VCaP (cell line): ENCODE results near the gene IREB2.

Experiments used
- H3K27ac ChIP-seq: fragments of 450-650 bp; 2 replicates; pipeline ENCODE4 v1.5.1; 2017
- TF ChIP-seq, protein P1 (sequence below): fragments of 450-650 bp; conservative IDR thresholded peaks from 2 replicates; pipeline ENCODE4 v1.5.1; 2017; ENCODE audit warnings: mild to moderate bottlenecking, moderate library complexity

Gene IREB2

GRCh38 chr15:78424673-78425072 is 13.3 kb upstream of the IREB2 start:
- H3K27ac ChIP-seq, result no peak overlapping the region
- TF ChIP-seq, protein P1, sequence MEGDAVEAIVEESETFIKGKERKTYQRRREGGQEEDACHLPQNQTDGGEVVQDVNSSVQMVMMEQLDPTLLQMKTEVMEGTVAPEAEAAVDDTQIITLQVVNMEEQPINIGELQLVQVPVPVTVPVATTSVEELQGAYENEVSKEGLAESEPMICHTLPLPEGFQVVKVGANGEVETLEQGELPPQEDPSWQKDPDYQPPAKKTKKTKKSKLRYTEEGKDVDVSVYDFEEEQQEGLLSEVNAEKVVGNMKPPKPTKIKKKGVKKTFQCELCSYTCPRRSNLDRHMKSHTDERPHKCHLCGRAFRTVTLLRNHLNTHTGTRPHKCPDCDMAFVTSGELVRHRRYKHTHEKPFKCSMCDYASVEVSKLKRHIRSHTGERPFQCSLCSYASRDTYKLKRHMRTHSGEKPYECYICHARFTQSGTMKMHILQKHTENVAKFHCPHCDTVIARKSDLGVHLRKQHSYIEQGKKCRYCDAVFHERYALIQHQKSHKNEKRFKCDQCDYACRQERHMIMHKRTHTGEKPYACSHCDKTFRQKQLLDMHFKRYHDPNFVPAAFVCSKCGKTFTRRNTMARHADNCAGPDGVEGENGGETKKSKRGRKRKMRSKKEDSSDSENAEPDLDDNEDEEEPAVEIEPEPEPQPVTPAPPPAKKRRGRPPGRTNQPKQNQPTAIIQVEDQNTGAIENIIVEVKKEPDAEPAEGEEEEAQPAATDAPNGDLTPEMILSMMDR, result no peak

DNA sequence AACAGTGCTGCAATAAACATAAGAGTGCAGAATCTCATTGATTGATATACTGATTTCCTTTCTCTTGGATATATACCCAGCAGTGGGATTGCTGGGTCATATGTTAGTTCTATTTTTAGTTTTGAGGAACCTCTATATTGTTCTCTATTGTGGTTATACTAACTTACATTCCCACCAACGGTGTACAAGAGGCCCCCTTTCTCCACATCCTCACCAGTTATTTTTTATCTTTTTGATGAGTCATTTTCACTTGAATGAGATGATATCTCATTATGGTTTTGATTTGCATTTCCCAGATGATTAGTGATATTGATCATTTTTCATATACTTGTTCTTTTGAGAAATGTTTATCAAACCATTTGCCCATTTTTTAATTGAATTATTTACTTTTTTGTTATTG is 12.4 kb upstream of the IREB2 start:
- TF ChIP-seq, protein P1, result no peak
- H3K27ac ChIP-seq, result no peak overlapping the region

GRCh38 chr15:78426300-78426699 is 11.7 kb upstream of the IREB2 start:
- TF ChIP-seq, protein P1, result no peak

GRCh38 chr15:78427953-78428352 is 10.1 kb upstream of the IREB2 start:
- no peak overlapping the region for H3K27ac ChIP-seq

More at GRCh38 chr15:78426300-78426699, 11.7 kb upstream of the IREB2 start:
- H3K27ac ChIP-seq, result no peak overlapping the region

DNA sequence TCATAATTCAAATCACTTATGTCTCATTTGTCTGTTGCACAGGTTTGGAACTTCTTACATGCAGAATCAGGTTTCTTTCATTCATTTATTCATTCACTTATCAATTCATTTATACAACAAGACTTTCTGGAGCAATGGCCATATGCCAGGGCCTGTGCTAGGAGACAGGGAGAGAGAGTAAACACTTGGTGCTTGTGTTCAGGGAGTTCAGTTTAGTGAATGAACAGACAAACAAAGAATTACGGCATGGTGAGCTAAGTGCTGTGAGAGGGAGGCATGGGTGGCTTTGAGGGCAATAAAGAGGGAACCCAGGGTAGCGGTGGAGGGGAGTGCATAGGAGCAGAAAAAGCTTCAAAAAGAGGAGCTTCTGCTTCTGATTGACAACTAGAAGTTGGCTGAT is 8.5 kb upstream of the IREB2 start:
- peak overlapping the region; percentile 72 for H3K27ac ChIP-seq
- TF ChIP-seq, protein P1, result no peak

More at GRCh38 chr15:78427953-78428352, 10.1 kb upstream of the IREB2 start:
- TF ChIP-seq, protein P1, result no peak

- peak overlapping the region; percentile 39 for H3K27ac ChIP-seq
- TF ChIP-seq, protein P1, result no peak
Measured at GRCh38 chr15:78431955-78432354, 6.1 kb upstream of the IREB2 start.

- TF ChIP-seq, protein P1, result no peak
- H3K27ac ChIP-seq, result peak overlapping the region; percentile 39; the same call in 1 of the 2 replicates
Measured at GRCh38 chr15:78432664-78433063, 5.4 kb upstream of the IREB2 start.

DNA sequence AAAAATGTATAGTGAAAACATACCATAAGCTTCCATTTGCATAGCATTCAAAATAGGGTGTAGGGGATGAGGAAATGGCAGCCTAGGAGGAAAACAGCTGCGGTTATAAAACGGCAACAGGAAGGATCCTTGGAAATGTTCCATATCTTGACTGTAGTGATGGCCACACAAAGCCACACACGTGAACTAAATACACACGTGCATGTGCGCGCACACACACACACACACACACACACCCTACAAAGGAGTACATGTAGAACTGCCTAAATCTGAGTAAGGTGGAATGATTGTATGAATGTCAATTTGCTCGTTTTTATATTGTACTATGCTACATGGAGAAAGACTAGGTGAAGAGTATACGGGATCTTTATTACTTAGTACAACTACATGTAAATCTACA is 3.9 kb upstream of the IREB2 start:
- TF ChIP-seq, protein P1, result no peak

GRCh38 chr15:78434711-78435110 is 3.3 kb upstream of the IREB2 start:
- H3K27ac ChIP-seq, result peak overlapping the region; percentile 61

More for the DNA sequence above, 3.9 kb upstream of the IREB2 start:
- peak overlapping the region; percentile 61 for H3K27ac ChIP-seq
